GM18868 (cell line): ENCODE results near the gene ANP32B.

Source experiments
- ATAC-seq: cut with Tn5 transposase; IDR thresholded peaks from one replicate; pipeline ENCODE4 v1.9.1; 2021; ENCODE audit warnings: mild to moderate bottlenecking, moderate library complexity; ENCODE audit not compliant: unreplicated experiment

ANP32B gene

GRCh38 chr9:98057138-98057799, 74.1 kb downstream of the ANP32B start:
- no peak for ATAC-seq

DNA sequence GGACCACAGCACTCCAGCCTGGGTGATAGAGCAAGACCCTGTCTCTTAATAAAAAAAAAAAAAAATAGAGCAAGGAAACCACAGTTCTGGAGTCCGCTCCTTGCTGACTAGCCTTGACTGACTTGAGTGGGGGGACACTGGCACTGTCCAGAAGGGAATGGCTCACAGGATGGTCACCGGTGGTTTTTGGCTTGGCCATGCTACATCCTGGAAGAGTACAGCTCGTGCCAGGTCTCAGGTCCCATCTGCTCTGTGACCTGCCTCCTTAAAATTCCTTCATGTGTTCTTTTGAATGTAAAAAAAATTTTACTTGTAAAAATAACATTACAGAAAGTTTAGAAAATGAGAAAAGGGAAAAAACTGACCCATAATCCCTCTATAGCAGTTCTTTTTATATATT, 79.0 kb downstream of the ANP32B start:
- no peak for ATAC-seq

DNA sequence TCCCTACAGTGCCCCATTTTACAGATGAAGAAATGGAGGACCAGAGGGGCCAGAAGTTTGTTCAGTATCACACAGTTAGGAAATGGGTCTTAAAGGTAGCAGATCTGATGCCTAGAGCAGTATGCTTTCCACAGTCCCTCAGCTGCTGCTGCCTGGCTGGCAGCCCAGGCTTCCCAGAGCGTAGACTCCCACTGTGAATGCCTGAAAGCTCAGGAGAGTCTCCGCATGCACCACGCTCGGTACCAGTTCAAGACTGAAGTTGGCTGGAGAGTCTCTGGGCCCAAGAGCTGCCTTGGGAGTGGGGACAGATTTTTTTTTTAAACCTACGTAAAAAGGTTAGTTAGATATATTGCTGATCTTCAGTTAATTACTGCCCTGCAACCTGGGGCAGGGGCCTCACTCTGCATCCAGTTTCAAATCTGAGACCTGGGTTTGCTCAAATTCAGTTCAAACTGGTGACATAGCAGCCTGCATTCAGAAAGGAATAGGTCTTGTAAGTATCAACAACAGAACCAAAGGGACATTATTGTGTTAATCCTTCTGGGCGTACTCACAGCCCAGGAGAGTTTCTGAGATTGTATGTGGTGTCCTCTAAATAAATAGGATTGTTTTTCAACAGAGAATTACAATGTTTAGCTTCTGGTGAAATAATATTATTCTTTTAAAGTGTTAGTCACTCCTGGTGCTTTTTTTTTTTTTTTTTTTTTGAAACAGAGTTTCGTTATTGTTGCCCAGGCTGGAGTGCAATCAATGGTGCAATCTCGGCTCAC, 81.7 kb downstream of the ANP32B start:
- ATAC-seq = no peak
